ENCODE measurements around the gene SP140.
"Not testable (repeated sequence)": the region's sequence is repeated elsewhere in the genome, so short reads cannot be mapped to it uniquely, and the experiment has no call there.

GRCh38 chr2:230343041-230343624 is 117.6 kb downstream of the SP140 start:
- not testable (repeated sequence) for TF ChIP-seq ZNF274 (IDR thresholded peaks at IDR 0.05; ENCODE audit: low read depth, low read length); SUZ12 (IDR thresholded peaks at IDR 0.05; ENCODE audit: extremely low read depth, insufficient read depth, insufficient read length); YY1 (IDR thresholded peaks at IDR 0.05; ENCODE audit: insufficient read depth, insufficient read length)

Data from NT2/D1 (cell line).